Activated CD8-positive, alpha-beta memory T cell treated with anti-CD3 and anti-CD28 coated beads for 4 hours (primary cell): ENCODE data around the gene FBXO10.
"Not testable (repeated sequence)": the region's sequence is repeated elsewhere in the genome, so short reads cannot be mapped to it uniquely, and the experiment has no call there.

ENCODE experiments used
- DNase-seq, 2 donors: peaks; one replicate each; pipeline ENCODE4 v3.0.0-alpha.2; 2020; ENCODE audit warnings: low read depth in 2 of 2

The FBXO10 gene

GRCh38 chr9:37550781-37551180, 25.4 kb downstream of the FBXO10 start:
- DNase-seq: no peak

- no peak for DNase-seq
Observed at GRCh38 chr9:37549527-37549926, 26.7 kb downstream of the FBXO10 start.

- no peak for DNase-seq
Observed at GRCh38 chr9:37547328-37547878, 28.8 kb downstream of the FBXO10 start.

DNA sequence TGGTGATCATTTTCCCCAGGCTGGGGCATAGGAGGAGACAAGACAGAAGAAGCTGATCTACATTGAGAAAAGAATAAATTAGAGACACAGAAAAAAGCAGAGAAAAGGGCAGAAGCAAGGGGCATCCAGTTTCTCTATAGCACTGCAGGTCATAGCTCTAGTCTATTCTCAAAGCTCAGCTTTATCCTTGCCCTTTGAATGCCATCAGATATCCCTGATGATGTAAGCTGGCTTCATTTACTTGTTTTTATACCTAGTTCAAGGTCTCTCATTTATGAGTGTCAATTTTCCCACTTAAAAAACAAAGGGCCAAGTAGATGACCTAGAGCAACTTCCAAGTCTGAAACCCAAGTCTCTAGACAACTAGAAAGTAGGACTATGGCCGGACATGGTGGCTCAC, 32.7 kb downstream of the FBXO10 start:
- no peak for DNase-seq

GRCh38 chr9:37542895-37543294, 33.3 kb downstream of the FBXO10 start:
- no peak for DNase-seq

- no peak for DNase-seq
Observed at GRCh38 chr9:37542488-37542887, 33.7 kb downstream of the FBXO10 start.

DNA sequence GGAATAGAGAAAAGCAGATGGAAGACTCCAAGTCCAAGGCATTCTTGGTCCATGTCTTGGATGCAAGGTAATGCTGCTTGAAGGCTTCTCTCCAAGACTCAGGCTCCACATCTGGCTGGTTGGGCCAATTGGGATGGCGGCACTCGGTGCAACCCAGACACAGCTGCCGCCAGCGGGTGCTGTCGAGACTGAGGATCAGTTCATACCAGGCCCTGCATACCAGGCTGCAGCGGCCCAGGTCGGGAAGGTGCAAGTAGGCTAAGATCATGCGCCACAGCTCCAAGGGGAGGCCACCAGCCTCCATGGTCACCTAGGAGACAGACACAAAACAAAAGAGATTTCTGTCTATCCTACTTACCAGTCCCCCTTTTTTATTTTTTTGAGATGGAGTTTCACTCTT, 34.7 kb downstream of the FBXO10 start:
- no peak for DNase-seq

- no peak for DNase-seq
Observed at GRCh38 chr9:37540634-37541033, 35.5 kb downstream of the FBXO10 start.

- DNase-seq: no peak
Observed at GRCh38 chr9:37539634-37540033, 36.5 kb downstream of the FBXO10 start.

GRCh38 chr9:37538099-37538498, 38.1 kb downstream of the FBXO10 start:
- no peak for DNase-seq

DNA sequence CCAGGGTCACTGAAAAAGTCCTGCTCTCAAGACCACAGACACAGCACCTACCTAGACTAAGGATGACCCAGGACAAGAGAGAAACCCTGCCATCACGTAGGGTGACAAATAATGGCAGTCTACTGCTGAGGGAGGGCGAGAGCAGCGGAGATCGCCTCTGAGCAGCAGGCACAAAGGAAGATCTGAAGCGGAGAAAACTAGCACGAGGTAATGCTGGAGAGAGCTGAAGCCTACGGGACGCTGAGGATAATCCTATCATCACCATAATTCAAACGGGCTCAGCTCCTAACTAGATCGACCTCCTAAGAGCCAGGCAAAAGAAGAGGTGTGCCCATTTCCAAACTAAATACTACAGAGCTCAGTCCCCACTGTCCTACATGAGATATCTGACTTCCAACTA, 41.3 kb downstream of the FBXO10 start:
- DNase-seq: no peak

GRCh38 chr9:37534412-37534811, 41.8 kb downstream of the FBXO10 start:
- DNase-seq: no peak

- no peak for DNase-seq
Observed at GRCh38 chr9:37531699-37532098, 44.5 kb downstream of the FBXO10 start.

GRCh38 chr9:37528652-37529471, 47.3 kb downstream of the FBXO10 start:
- peak; percentile 22 to 59 for DNase-seq

- DNase-seq: no peak
Observed at GRCh38 chr9:37523916-37524315, 52.3 kb downstream of the FBXO10 start.

DNA sequence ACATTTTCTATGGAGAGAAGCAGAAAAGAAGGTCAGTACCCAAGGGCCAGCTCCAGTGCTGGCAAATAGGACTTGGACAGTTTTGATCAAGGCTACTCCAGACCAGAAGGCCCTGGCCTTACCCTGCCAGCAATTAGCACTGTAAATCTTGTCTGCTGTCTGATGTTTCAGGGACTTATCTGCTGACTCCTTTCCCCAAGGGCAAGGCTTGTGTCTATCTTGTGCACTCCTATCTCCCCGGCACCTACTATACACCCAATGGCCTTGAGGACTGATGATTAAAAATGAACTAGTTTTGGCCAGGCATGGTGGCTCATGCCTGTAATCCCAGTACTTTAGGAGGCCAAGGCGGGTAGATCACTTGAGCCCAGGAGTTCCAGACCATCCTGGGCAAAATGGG, 53.2 kb downstream of the FBXO10 start:
- no peak for DNase-seq

- DNase-seq: no peak
Observed at GRCh38 chr9:37521111-37521510, 55.1 kb downstream of the FBXO10 start.

DNA sequence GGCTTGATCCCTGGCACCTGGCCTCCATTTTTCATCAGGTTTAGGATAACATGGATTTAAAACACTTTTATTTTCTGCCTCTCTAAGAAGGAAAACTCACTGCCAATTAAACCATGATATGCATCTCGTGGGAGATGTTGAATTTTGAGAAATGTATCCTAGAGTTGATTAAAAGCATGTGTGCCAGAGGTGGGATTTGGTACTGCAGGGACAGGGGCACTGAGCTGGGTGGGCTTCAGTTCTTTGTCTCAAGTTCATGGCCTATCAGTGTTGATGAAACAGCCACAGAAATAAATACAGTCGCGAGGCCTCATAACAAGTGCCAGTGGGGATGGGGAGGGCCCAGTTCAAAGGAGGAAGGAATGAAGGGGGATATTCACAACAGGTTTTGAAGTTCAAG, 55.5 kb downstream of the FBXO10 start:
- no peak for DNase-seq

- DNase-seq: no peak
Observed at GRCh38 chr9:37517923-37518322, 58.3 kb downstream of the FBXO10 start.

- DNase-seq: no peak
Observed at GRCh38 chr9:37515620-37516258, 60.4 kb downstream of the FBXO10 start.

- no peak for DNase-seq
Observed at GRCh38 chr9:37514999-37515398, 61.2 kb downstream of the FBXO10 start.

GRCh38 chr9:37514415-37514814, 61.8 kb downstream of the FBXO10 start:
- DNase-seq: not testable (repeated sequence)

- DNase-seq: no peak
Observed at GRCh38 chr9:37512437-37512836, 63.7 kb downstream of the FBXO10 start.
